HG03342 (cell line): ENCODE measurements around the gene POU3F3.

Experiments
- ATAC-seq: cut with Tn5 transposase; IDR thresholded peaks from one replicate; pipeline ENCODE4 v1.9.1; 2021; ENCODE audit warnings: mild to moderate bottlenecking, moderate library complexity; ENCODE audit not compliant: unreplicated experiment

Gene POU3F3

GRCh38 chr2:104901037-104901881, 47.3 kb downstream of the POU3F3 start:
- no peak for ATAC-seq

GRCh38 chr2:104902317-104902716, 48.4 kb downstream of the POU3F3 start:
- ATAC-seq: no peak
